HepG2 (cell line): ENCODE data around the gene MTA1.

Source experiments
- BRCA1 ChIP-seq: sonication (generic); formaldehyde crosslinking; IDR thresholded peaks from 2 replicates; pipeline ENCODE4 v1.4.0; 2020; ENCODE audit warnings: missing genetic modification reagents
- CBFB ChIP-seq: sonication (generic); formaldehyde crosslinking; IDR thresholded peaks from 2 replicates; pipeline ENCODE4 v1.4.0; 2020; ENCODE audit warnings: missing genetic modification reagents
- CCAR2 ChIP-seq: fragments of 200-400 bp; formaldehyde crosslinking; optimal IDR thresholded peaks from 2 replicates; pipeline ENCODE3; 2018; ENCODE audit warnings: low read depth, mild to moderate bottlenecking, low read length, moderate library complexity
- EP300 ChIP-seq, 3 experiments: sonication (generic) in 1 of 3; formaldehyde crosslinking in 1 of 3; IDR thresholded peaks; 2 replicates each; pipeline versions ENCODE4 v1.5.1 to v1.6.1; 2011 to 2020; ENCODE audit warnings: low read depth in 2 of 3, low read length in 2 of 3, borderline replicate concordance in 1 of 3, improper control_type of control experiment in 1 of 3, mild to moderate bottlenecking in 1 of 3, missing genetic modification reagents in 1 of 3, moderate library complexity in 1 of 3
- KLF11 ChIP-seq: IDR thresholded peaks from 2 replicates; pipeline ENCODE4 v1.6.1; 2016; ENCODE audit warnings: missing compliant biosample characterization
- MYC ChIP-seq: sonication (generic); formaldehyde crosslinking; IDR thresholded peaks from 2 replicates; pipeline ENCODE4 v1.9.0; 2021; ENCODE audit warnings: missing genetic modification reagents, borderline replicate concordance
- RNF2 ChIP-seq: fragments of 450-650 bp; conservative IDR thresholded peaks from 2 replicates; pipeline ENCODE4 v1.6.1; 2016; ENCODE audit warnings: low read depth
- ZNF550 ChIP-seq: sonication (generic); formaldehyde crosslinking; IDR thresholded peaks from 2 replicates; pipeline ENCODE4 v1.4.0; 2020; ENCODE audit warnings: mild to moderate bottlenecking, missing genetic modification reagents, borderline replicate concordance
- TF ChIP-seq, protein P1 (sequence below): sonication (generic); formaldehyde crosslinking; IDR thresholded peaks from 2 replicates; pipeline ENCODE4 v1.5.0; 2020; ENCODE audit warnings: mild to moderate bottlenecking, missing genetic modification reagents, moderate library complexity
- TF ChIP-seq, protein P2 (sequence below): sonication (generic); formaldehyde crosslinking; conservative IDR thresholded peaks from 2 replicates; pipeline ENCODE4 v1.4.0; 2020; ENCODE audit warnings: missing genetic modification reagents

DNA sequence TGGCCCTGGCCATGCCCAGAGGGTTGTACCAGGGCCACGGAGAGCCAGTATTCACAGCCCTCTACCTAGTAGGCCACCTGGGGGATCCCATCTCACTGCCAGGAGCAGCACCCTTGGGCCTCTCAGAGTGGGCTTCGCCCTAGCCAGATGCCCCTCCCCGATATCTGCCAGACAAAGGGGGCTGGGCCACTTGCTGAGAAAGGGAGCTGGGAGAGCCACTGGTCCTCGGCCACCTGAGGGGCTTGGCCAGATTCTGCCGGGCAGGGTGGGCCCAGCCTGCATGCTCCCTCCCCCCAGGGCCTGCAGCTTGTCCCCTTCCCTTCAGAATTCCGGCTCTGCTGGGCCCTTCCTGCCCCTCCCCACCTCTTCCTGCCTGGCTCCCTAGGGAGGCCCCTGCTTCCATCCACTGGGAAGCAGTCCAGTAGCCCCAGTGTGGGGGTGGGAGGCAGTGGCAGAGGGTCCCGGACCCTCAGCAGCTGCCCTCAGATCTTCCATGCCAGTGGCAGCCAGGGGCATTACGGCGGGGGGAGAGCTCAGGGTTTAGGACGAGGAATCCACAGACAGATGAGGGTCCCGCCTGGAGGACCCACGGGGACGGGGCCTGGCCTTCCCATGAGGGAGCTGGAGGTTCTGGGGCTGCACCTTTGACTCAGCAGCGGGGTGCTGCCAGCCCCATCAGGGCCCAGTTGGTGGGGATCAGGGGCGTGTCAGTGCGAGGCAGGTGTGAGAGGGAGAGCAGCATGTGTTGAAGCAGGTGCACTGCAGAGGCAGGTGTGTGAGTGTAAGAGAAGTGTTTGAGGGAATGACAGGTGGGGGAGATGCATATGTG is 57.4 kb downstream of the MTA1 start:
- TF ChIP-seq MYC (CRISPR knock-in tag) (no peak), CBFB (no peak), KLF11 (no peak), CCAR2 (no peak), ZNF550 (CRISPR knock-in tag) (no peak), RNF2 (no peak), EP300 (IDR thresholded peaks at IDR 0.05; ENCODE audit: low read depth in 2 of 2, low read length in 2 of 2) (no peak), EP300 (CRISPR knock-in tag; IDR thresholded peaks at IDR 0.05; ENCODE audit: borderline replicate concordance) (no peak), BRCA1 (CRISPR knock-in tag) (no peak)
- TF ChIP-seq, protein P1, sequence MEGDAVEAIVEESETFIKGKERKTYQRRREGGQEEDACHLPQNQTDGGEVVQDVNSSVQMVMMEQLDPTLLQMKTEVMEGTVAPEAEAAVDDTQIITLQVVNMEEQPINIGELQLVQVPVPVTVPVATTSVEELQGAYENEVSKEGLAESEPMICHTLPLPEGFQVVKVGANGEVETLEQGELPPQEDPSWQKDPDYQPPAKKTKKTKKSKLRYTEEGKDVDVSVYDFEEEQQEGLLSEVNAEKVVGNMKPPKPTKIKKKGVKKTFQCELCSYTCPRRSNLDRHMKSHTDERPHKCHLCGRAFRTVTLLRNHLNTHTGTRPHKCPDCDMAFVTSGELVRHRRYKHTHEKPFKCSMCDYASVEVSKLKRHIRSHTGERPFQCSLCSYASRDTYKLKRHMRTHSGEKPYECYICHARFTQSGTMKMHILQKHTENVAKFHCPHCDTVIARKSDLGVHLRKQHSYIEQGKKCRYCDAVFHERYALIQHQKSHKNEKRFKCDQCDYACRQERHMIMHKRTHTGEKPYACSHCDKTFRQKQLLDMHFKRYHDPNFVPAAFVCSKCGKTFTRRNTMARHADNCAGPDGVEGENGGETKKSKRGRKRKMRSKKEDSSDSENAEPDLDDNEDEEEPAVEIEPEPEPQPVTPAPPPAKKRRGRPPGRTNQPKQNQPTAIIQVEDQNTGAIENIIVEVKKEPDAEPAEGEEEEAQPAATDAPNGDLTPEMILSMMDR (CRISPR knock-in tag): no peak
- TF ChIP-seq, protein P2, sequence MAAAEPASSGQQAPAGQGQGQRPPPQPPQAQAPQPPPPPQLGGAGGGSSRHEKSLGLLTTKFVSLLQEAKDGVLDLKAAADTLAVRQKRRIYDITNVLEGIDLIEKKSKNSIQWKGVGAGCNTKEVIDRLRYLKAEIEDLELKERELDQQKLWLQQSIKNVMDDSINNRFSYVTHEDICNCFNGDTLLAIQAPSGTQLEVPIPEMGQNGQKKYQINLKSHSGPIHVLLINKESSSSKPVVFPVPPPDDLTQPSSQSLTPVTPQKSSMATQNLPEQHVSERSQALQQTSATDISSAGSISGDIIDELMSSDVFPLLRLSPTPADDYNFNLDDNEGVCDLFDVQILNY: no peak
